ENCODE results near the gene METTL26. TPM values are rescaled to one million over a fixed set of nuclear protein-coding genes. Genes with fewer than 3 reads are reported as not detected.

The METTL26 gene
- total and polyA plus RNA-seq, 9 of the 15 experiments (the other 6 are each of a cell fraction or from before 2014, with no cell fraction given), result 7.3 to 262 (median 80.9) TPM

GRCh38 chr16:658679-659571, 22.8 kb upstream of the METTL26 start:
- no peak for FAIRE-seq
- CTCF ChIA-PET (ENCODE audit: low intra/inter-chr PET ratio), result no interaction called here
- in situ Hi-C loops (cut with MboI) (no loop called here), intact Hi-C loops (cut with micrococcal nuclease) (no loop called here)
- Histone ChIP-seq H3K4me2 (ENCODE audit: insufficient read depth, low read length) (no peak overlapping the region), H3K4me3 (no peak overlapping the region), H2AFZ (ENCODE audit: low read depth, low read length) (no peak overlapping the region), H3K9me3 (replicated peaks; ENCODE audit: control insufficient read depth, insufficient read depth, low read depth, low read length) (no peaks in the 10 kb centered on the region), H3K27me3 (ENCODE audit: control insufficient read depth in 2 of 2, insufficient read depth in 2 of 2, low read length in 2 of 2) (no peaks in the 10 kb centered on the region), H4K20me1 (replicated peaks; ENCODE audit: control insufficient read depth, insufficient read depth, low read length) (no peaks in the 10 kb centered on the region), H3K9ac (ENCODE audit: insufficient read depth in 1 of 2, low read depth in 2 of 2, low read length in 2 of 2) (no peak overlapping the region; a peak in 1 of 4 replicates), H3K4me1 (replicated peaks in 1 of 2; ENCODE audit: control insufficient read depth in 2 of 2, insufficient read depth in 2 of 2, low read length in 2 of 2) (peaks cover 2 to 91% of the 10 kb centered on the region in 2 experiments; a peak in 4 of 5 replicates), H3K79me2 (ENCODE audit: control insufficient read depth, insufficient read depth, low read length) (no peaks in the 10 kb centered on the region; the same call in 2 of the 3 replicates), H3K9me1 (ENCODE audit: control insufficient read depth, insufficient read depth, low read length) (no peaks in the 10 kb centered on the region), H3K36me3 (ENCODE audit: control insufficient read depth, insufficient read depth, low read length) (no peaks in the 10 kb centered on the region), H3K27ac (ENCODE audit: extremely low read depth, low read depth, low read length) (no peak overlapping the region)
- no peak for DNase-seq (ENCODE audit: extremely low read depth in 1 of 4, low spot score in 3 of 4)
- 76% methylated on average over 19 of the region's 35 CpGs for WGBS (ENCODE audit: insufficient coverage, low coverage, missing lambda C conversion rate)
- no peak for ATAC-seq
- TF ChIP-seq CTCF (IDR thresholded peaks at IDR 0.05 in 2 of 3, conservative IDR thresholded peaks at IDR 0.05 in 1 of 3; ENCODE audit: insufficient read depth in 2 of 3, low read depth in 1 of 3, low read length in 3 of 3) (0 out of 6 replicates have a peak, but pooled peaks of 1 of the 3 experiments have one; percentile 8), ZNF3 (CRISPR knock-in tag; IDR thresholded peaks at IDR 0.05) (no peak), ZBTB7A (IDR thresholded peaks at IDR 0.05; ENCODE audit: borderline replicate concordance, control insufficient read depth, low read depth, low read length) (peak; percentile 68; the same call in 1 of the 2 replicates), ZBTB33 (CRISPR knock-in tag; IDR thresholded peaks at IDR 0.05) (0 out of 2 replicates have a peak, but pooled peaks have one; percentile 54)
- BruUV-seq (replicated peaks), result no TSS peak
- POLR2A ChIA-PET, result interaction anchor here (0.6 to 1.4 kb wide), 5 partner anchors 8 to 650 kb away, joined by 3 to 6 read pairs (median 3); partner anchors contain the start of gene WDR90
